GM06990 (cell line): ENCODE measurements around the gene TTC27.
"Not testable (repeated sequence)": the region's sequence is repeated elsewhere in the genome, so short reads cannot be mapped to it uniquely, and the experiment has no call there.

Experiments
- DNase-seq: peaks from one replicate; pipeline ENCODE4 v3.0.0-alpha.2; 2011; ENCODE audit not compliant: insufficient read length; ENCODE audit errors: extremely low read depth
- H3K27me3 ChIP-seq: replicated peaks from 2 replicates; pipeline ENCODE4 v1.6.0; 2011; ENCODE audit warnings: low read length; ENCODE audit not compliant: control insufficient read depth, insufficient read depth
- H3K36me3 ChIP-seq: 2 replicates; pipeline ENCODE4 v1.5.1; 2011; ENCODE audit warnings: low read length; ENCODE audit not compliant: control insufficient read depth, insufficient read depth
- H3K4me3 ChIP-seq: replicated peaks from 2 replicates; pipeline ENCODE4 v1.5.1; 2011; ENCODE audit warnings: low read depth, mild to moderate bottlenecking, control low read depth, low read length
- CTCF ChIP-seq: IDR thresholded peaks from 2 replicates; pipeline ENCODE4 v1.5.1; 2011; ENCODE audit warnings: low read length, control low read depth, mild to moderate bottlenecking, inconsistent platforms; ENCODE audit not compliant: insufficient read depth, poor library complexity, severe bottlenecking

The TTC27 gene

GRCh38 chr2:32719430-32719829 lies 91.6 kb downstream of the TTC27 start:
- TF ChIP-seq CTCF = no peak
- no peaks in the 10 kb centered on the region for H3K36me3 ChIP-seq
- H3K27me3 ChIP-seq = no peaks in the 10 kb centered on the region
- H3K4me3 ChIP-seq = no peak overlapping the region
- no peak for DNase-seq

GRCh38 chr2:32719933-32720716 lies 92.3 kb downstream of the TTC27 start:
- Histone ChIP-seq H3K36me3 (no peaks in the 10 kb centered on the region), H3K4me3 (no peak overlapping the region), H3K27me3 (no peaks in the 10 kb centered on the region)
- TF ChIP-seq CTCF = no peak
- DNase-seq = no peak

GRCh38 chr2:32720771-32721170 lies 92.9 kb downstream of the TTC27 start:
- DNase-seq = no peak
- no peaks in the 10 kb centered on the region for H3K27me3 ChIP-seq
- no peaks in the 10 kb centered on the region for H3K36me3 ChIP-seq
- TF ChIP-seq CTCF = no peak
- H3K4me3 ChIP-seq = no peak overlapping the region

- no peaks in the 10 kb centered on the region for H3K36me3 ChIP-seq
- H3K27me3 ChIP-seq = no peaks in the 10 kb centered on the region
- no peak overlapping the region for H3K4me3 ChIP-seq
- no peak for DNase-seq
- TF ChIP-seq CTCF = no peak
Observed at GRCh38 chr2:32721376-32721775, 93.5 kb downstream of the TTC27 start.

GRCh38 chr2:32723467-32724079 lies 95.7 kb downstream of the TTC27 start:
- Histone ChIP-seq H3K36me3 (no peaks in the 10 kb centered on the region), H3K27me3 (no peaks in the 10 kb centered on the region), H3K4me3 (no peak overlapping the region)
- no peak for TF ChIP-seq CTCF
- no peak for DNase-seq

GRCh38 chr2:32726678-32727077 lies 98.8 kb downstream of the TTC27 start:
- H3K36me3 ChIP-seq, DNase-seq, H3K27me3 ChIP-seq, H3K4me3 ChIP-seq: not testable (repeated sequence)
